ENCODE data around the gene SNX14. TPM values are rescaled to one million over a fixed set of nuclear protein-coding genes. Genes with fewer than 3 reads are reported as not detected.

The SNX14 gene
- total and polyA plus RNA-seq, 2 of the 8 experiments (the other 6 are each of a cell fraction or from before 2014, with no cell fraction given), result 11.9 to 24.2 TPM

GRCh38 chr6:85458782-85459181, 134.9 kb downstream of the SNX14 start (continued):
- TF ChIP-seq, protein P1, sequence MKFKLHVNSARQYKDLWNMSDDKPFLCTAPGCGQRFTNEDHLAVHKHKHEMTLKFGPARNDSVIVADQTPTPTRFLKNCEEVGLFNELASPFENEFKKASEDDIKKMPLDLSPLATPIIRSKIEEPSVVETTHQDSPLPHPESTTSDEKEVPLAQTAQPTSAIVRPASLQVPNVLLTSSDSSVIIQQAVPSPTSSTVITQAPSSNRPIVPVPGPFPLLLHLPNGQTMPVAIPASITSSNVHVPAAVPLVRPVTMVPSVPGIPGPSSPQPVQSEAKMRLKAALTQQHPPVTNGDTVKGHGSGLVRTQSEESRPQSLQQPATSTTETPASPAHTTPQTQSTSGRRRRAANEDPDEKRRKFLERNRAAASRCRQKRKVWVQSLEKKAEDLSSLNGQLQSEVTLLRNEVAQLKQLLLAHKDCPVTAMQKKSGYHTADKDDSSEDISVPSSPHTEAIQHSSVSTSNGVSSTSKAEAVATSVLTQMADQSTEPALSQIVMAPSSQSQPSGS (IDR thresholded peaks at IDR 0.05; ENCODE audit: low read length), result no peak
- TF ChIP-seq TCF12 (IDR thresholded peaks at IDR 0.05; ENCODE audit: low read depth, low read length) (peak; percentile 70; the same call in 1 of the 2 replicates), NANOG (IDR thresholded peaks at IDR 0.05; ENCODE audit: insufficient read depth, low read depth, low read length, poor library complexity, severe bottlenecking) (no peak), KDM4A (IDR thresholded peaks at IDR 0.05; ENCODE audit: low read depth, low read length, severe bottlenecking) (no peak), BCL11A (IDR thresholded peaks at IDR 0.05; ENCODE audit: low read depth in 2 of 2, low read length in 2 of 2) (no peak), RNF2 (IDR thresholded peaks at IDR 0.05; ENCODE audit: borderline replicate concordance, low read depth, low read length, missing control alignments, poor library complexity, severe bottlenecking) (no peak), CEBPB (IDR thresholded peaks at IDR 0.05; ENCODE audit: low read depth, low read length) (no peak), KDM5A (IDR thresholded peaks at IDR 0.05; ENCODE audit: low read length) (no peak)

Data from H1 (cell line).